SK-N-SH treated with all-trans-retinoic acid at 6 μM for 48 hours (cell line): ENCODE measurements around the gene MRPL4.

Source experiments
- ARNTL ChIP-seq: fragments of 450-650 bp; formaldehyde crosslinking; IDR thresholded peaks from 2 replicates; pipeline ENCODE4 v1.5.0; 2020; ENCODE audit warnings: low read depth, mild to moderate bottlenecking, moderate library complexity, borderline replicate concordance
- BACH2 ChIP-seq: fragments of 250-450 bp; sonication (Bioruptor Pico); IDR thresholded peaks from 2 replicates; pipeline ENCODE4 v1.9.0; 2021; ENCODE audit warnings: mild to moderate bottlenecking, borderline replicate concordance
- GLIS3 ChIP-seq: fragments of 250-450 bp; sonication (Bioruptor Pico); IDR thresholded peaks from 2 replicates; pipeline ENCODE4 v1.5.0; 2020; ENCODE audit warnings: mild to moderate bottlenecking, moderate library complexity
- PPARA ChIP-seq: fragments of 250-450 bp; sonication (Bioruptor Pico); IDR thresholded peaks from 2 replicates; pipeline ENCODE4 v1.5.0; 2020; ENCODE audit warnings: mild to moderate bottlenecking, borderline replicate concordance
- TCF4 ChIP-seq: fragments of 250-450 bp; sonication (Bioruptor Pico); IDR thresholded peaks from 2 replicates; pipeline ENCODE4 v1.8.0; 2021; ENCODE audit warnings: mild to moderate bottlenecking, moderate library complexity, borderline replicate concordance
- ZFP3 ChIP-seq: fragments of 250-450 bp; sonication (Bioruptor Pico); IDR thresholded peaks from 2 replicates; pipeline ENCODE4 v1.5.0; 2020; ENCODE audit warnings: mild to moderate bottlenecking, moderate library complexity
- ZFP30 ChIP-seq: fragments of 450-650 bp; formaldehyde crosslinking; IDR thresholded peaks from 2 replicates; pipeline ENCODE4 v1.5.0; 2022; ENCODE audit warnings: mild to moderate bottlenecking, moderate library complexity
- ZNF565 ChIP-seq: fragments of 450-650 bp; formaldehyde crosslinking; conservative IDR thresholded peaks from 2 replicates; pipeline ENCODE4 v1.5.0; 2020; ENCODE audit warnings: low read depth, mild to moderate bottlenecking, moderate library complexity
- ZNF70 ChIP-seq: fragments of 450-650 bp; formaldehyde crosslinking; IDR thresholded peaks from 2 replicates; pipeline ENCODE4 v1.5.0; 2020; ENCODE audit warnings: mild to moderate bottlenecking, moderate library complexity

MRPL4 gene

GRCh38 chr19:10309423-10309822, 57.4 kb downstream of the MRPL4 start, which contains the start of gene ZGLP1 (continued):
- TF ChIP-seq ZNF565 (CRISPR knock-in tag) (no peak), ZFP30 (CRISPR knock-in tag) (no peak), ARNTL (CRISPR knock-in tag) (no peak), GLIS3 (CRISPR knock-in tag) (no peak), TCF4 (no peak), ZFP3 (CRISPR knock-in tag) (no peak), BACH2 (CRISPR knock-in tag) (no peak), ZNF70 (CRISPR knock-in tag) (no peak), PPARA (CRISPR knock-in tag) (no peak)
